MM.1S (cell line): Measurements from ENCODE around the gene INPP5D.

Experiments
- EZH2 ChIP-seq: fragments of 300-600 bp; sonication (generic); optimal IDR thresholded peaks from 2 replicates; pipeline ENCODE3; 2017; ENCODE audit warnings: low read depth, mild to moderate bottlenecking, antibody characterized with exemption, low read length, mixed read lengths
- EZH2phosphoT487 ChIP-seq: fragments of 300-600 bp; sonication (generic); IDR thresholded peaks from 2 replicates; pipeline ENCODE4 v1.6.1; 2018; ENCODE audit warnings: antibody characterized with exemption, low read length

DNA sequence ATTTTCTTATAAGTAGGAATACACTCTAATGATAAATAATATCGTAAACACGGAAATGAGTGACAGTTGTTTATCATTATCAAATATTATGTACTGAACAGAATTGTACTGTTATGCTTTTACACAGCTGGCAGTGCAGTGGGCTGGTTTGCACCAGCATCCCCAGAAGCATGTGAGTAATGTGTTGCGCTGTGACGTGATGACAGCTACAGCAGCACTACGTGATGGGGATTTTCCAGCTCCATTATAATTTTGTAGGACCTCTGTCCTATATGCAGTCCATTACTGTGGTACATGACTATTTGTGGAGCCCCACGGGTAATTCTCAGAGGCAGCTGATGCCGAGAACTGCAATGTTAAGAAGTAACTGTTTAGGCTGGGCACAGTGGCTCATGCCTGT lies 114.0 kb downstream of the INPP5D start:
- TF ChIP-seq EZH2phosphoT487 (no peak), EZH2 (no peak)
